H7 (cell line): ENCODE measurements around the gene FAM171A2. TPM values are rescaled to one million over a fixed set of nuclear protein-coding genes. Genes with fewer than 3 reads are reported as not detected.
"Not testable (repeated sequence)": the region's sequence is repeated elsewhere in the genome, so short reads cannot be mapped to it uniquely, and the experiment has no call there.

Source experiments
- DNase-seq: peaks from one replicate; pipeline ENCODE4 v3.0.0; 2012
- H3K27me3 ChIP-seq: 2 replicates; pipeline ENCODE4 v1.6.0; 2011; ENCODE audit warnings: mild to moderate bottlenecking, low read length; ENCODE audit not compliant: control insufficient read depth, insufficient read depth
- H3K36me3 ChIP-seq: replicated peaks from 2 replicates; pipeline ENCODE4 v1.5.1; 2011; ENCODE audit warnings: low read length; ENCODE audit not compliant: control insufficient read depth, insufficient read depth
- H3K4me3 ChIP-seq: 2 replicates; pipeline ENCODE4 v1.5.1; 2011; ENCODE audit warnings: low read depth, mild to moderate bottlenecking, control low read depth, low read length, moderate library complexity; ENCODE audit not compliant: insufficient read depth
- total RNA-seq: library from RNA; depleted of rRNA; stranded (reverse); fragments of >200 nt; shearing (Covaris generic); gene quantifications from 2 replicates; pipeline ENCODE4 v1.2.3, GENCODE V29; 2014; rRNA removed

The FAM171A2 gene
- total RNA-seq, result 23.7 and 24.1 TPM in 2 replicates

DNA sequence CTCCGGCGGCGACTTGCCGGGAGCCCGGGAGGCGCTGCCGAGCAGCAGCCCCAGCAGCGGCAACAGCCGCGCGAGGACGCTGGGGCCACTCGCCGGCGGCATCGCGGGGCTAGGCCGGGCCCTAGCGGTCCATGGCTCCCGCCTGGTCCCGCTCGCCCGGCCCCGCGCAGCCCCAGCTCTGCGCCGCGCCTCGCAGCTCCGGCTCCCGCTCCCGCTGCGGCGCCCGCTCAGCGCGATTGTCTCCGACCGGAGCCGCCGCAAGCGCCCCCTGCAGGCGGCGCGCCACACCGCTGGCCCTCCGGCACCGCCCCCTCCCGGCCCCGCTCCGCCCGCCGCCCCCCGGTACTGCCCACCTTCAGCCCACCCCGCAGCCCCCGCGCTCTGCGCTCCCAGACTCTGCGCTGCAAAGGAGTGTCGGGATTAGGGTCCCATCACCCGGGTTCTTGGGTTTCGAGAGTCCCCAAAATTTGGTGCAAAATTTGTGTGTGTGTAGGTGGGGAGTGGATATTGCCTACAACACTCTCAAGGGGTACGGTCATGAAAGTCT lies at the start of gene FAM171A2:
TSS of gene FAM171A2 (minus strand) at position 241 of the 547 bp plus-strand sequence. CDS start at position 102, 139 bp downstream.
- Histone ChIP-seq H3K27me3 (peaks cover 5% of the 10 kb centered on the region), H3K4me3 (peak within 1 kb of the TSS; percentile 74), H3K36me3 (no peaks in the 10 kb centered on the region)
- peak; percentile 98 for DNase-seq

DNA sequence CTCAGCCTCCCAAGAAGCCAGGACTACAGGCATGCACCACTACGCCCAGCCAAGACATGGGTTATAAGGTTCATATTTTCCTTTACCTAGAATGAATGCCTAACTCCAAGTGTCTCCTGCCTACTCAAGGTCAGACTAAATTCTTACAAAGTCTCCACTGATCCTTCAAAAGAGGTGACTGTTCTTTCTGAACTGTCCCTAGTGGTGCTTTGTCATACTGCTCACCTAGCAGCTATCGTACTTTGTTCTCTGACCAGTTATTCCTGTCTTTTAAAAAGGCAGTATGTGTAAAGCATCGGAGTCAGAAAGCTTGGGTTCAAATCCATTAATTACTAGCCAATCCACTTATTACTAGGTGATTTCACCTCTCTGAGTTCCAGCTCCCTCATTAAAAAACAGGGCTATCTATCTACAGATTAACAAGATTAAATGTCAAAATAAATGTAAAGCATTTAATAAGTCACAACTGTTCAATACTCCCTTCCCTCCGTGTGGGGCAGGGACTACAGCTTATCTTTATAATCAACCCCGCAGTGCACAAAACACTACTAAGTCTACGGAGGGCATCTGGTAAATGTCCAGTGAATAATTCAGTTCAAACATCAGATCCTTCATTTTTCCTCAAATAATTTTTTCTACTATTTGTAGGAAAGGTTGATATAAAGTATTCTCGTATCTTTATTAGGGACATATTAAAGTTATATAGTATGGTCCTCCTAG lies 45.8 kb upstream of the FAM171A2 start:
- no peak overlapping the region for H3K4me3 ChIP-seq
- no peaks in the 10 kb centered on the region for H3K27me3 ChIP-seq
- peaks cover 1% of the 10 kb centered on the region; the same call in 1 of the 2 replicates for H3K36me3 ChIP-seq
- DNase-seq, result no peak

DNA sequence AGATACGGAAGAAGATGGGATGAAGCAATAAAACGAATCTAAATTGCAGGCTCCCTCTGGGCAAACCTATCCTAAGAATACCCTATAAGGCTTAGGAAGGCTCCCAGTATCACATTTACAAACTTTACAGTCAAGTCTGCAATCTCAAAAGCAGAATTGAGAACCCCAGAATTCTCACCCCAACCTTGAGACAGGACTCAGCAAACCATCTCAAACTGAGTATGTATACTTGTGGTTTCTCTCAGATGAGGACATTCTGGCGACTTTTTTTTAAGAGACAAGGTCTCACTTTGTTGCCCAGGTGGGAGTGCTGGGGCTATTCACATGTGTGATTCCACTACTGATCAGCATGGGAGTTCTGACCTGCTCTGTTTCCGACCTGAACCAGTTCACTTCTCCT lies 45.1 kb upstream of the FAM171A2 start:
- Histone ChIP-seq H3K27me3 (no peaks in the 10 kb centered on the region), H3K36me3 (peaks cover 1% of the 10 kb centered on the region; the same call in 1 of the 2 replicates), H3K4me3 (no peak overlapping the region)
- DNase-seq, result no peak

DNA sequence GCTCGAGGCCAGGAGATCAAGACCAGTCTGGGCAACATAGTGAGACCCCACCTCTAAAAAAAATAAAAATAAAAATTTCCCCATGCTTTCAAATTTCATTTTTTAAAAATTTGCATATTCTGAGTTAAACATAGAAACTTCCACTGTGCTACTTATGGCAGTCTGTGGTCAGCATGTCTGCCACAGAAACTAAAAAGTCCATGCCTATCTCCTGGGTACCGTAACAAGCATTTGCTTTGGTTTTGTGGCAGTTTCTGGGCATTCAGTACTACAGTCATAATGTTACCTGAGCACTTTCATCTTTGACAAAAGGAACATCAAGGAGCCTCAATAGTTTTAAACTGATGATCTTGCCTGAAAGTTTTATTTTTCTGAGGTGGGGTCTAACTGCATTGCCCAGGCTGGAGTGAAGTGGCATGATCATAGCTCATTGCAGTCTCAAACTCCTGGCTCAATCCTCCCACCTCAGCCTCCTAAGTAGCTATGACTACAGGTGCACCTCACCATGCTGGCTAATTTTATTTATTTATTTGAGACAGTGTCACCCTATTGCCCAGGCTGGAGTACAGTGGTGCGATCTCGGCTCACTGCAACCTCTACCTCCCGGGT lies 39.0 kb upstream of the FAM171A2 start:
- Histone ChIP-seq H3K27me3 (no peaks in the 10 kb centered on the region), H3K4me3 (no peak overlapping the region), H3K36me3 (peaks cover 28% of the 10 kb centered on the region)
- no peak for DNase-seq

DNA sequence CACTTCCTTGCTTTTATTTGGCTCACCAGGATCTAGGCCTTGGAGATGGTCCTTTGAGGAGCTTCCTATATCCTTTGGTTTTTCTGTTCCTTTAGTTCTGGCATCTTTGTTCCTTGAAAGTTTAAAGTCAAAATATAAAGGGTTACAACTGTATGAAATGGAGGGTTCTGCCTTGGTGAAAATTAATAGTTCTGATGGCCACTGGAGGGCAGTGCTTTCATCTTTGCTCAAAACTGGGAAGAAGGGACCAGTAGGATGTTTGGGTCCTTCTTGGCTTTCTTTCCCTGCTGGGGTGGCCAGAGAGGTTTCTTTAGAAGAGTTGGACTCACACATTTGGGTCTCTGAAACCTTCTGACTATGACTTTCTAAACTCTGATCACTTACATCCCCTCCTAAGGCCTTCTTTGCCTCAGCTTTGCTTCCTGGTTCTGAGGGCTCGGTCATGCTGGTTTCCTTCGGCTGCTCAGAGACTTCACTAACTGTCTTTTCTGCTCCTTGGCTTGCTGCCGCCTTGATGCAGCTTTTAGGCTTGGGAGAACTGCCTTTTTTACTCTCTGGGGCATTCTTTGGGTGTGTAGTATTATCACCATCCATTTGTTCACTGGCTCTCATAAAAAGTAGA lies 36.7 kb upstream of the FAM171A2 start:
- no peak overlapping the region for H3K4me3 ChIP-seq
- H3K36me3 ChIP-seq, result peaks cover 34% of the 10 kb centered on the region
- no peaks in the 10 kb centered on the region for H3K27me3 ChIP-seq
- DNase-seq, result peak; percentile 48

DNA sequence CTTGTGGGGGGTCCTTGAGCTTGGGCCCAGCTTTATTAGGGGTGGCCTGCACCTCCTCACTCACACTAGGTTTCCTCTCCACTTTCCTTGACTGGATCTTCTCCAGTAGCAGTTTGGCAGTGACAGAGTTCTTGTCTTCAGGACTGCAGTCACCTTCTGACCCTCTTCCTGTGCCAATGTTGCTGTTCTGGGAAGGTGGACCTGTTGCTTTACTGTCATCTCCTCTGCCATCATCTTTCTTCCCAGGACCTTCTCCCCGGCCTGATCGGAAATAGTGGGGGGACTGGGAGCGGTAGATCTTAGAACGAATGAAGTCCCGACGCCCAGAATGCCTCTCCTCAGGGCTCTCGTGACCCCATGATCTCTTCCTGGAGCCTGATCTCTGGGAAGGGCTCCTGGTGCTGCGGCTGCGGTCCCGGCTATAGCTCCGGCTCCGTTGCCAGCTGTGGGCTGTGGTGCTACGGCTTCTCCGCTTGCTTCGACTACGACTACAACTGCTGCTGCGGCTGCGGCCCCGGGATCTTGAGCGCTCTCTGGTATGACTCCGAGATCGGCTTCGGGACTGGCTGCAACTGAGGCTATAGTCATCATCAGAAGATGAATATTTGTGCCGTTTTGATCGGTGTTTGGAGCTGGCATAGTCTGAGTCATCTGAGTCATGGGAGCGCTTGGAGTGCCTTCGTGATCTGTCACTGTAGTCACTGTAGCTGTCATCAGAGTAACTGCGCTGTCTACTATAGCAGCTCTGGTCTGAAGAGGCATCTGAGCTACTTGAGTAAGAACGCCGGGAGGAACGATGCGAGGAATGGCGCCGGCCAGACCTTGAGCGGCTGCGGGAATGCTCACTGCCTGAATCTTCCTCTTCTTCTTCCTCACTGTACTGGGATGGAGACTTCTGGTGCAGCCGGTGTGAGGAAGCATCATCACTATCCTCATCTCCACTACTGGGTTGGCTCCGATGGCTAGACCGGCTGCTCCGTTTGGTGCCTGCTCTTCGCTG lies 35.3 kb upstream of the FAM171A2 start:
- no peaks in the 10 kb centered on the region for H3K27me3 ChIP-seq
- no peak for DNase-seq

DNA sequence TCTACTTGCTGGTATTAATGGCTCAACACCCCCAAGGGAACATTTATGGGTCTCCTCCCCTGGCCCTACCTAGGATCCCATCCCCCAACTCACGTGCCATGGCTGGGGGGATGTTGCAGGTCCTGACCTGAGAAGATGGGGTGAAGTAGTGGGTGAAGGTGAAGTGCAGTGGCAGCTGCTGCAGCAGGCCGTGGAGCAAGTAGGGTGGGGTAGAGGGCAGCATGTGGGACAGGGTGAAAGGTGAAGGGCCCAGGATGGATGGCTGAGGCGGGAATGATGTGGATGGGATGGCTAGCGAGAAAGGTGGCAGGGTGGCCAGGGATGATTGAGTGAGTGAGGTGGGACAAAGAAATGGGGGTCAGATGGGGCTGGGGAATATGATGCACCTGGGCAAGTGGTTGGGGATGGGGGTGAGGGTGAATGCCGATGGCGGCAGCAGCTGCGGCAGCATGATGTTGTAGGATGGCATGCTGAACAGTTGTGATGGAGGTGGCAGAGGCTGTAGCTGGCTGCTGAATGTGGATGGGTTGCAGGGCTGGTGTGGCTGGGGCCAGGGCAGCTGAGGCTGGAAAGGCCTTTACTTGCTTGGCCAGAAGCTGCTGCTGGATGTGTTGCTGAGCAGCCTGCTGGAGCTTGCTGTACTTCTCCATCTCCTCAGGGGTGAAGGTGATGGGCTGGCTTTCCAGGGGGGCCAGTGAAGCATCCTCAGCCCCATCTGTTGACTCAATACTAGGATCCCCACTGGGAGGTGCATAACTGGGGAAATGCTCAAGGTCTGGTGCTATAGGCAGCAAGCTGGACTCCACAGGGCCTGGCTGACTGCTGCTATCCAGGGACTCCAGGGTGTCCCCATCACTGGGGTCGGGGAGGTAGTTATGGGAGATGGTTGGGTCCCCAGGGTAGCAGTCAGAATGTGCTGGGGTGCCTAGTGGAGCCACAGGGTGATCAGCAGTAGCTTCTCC lies 34.1 kb upstream of the FAM171A2 start:
- no peak overlapping the region for H3K4me3 ChIP-seq
- DNase-seq, result no peak
- no peaks in the 10 kb centered on the region for H3K27me3 ChIP-seq
- H3K36me3 ChIP-seq, result peaks cover 33% of the 10 kb centered on the region

More for the DNA sequence above, 35.3 kb upstream of the FAM171A2 start:
- Histone ChIP-seq H3K36me3 (peaks cover 33% of the 10 kb centered on the region), H3K4me3 (no peak overlapping the region)

DNA sequence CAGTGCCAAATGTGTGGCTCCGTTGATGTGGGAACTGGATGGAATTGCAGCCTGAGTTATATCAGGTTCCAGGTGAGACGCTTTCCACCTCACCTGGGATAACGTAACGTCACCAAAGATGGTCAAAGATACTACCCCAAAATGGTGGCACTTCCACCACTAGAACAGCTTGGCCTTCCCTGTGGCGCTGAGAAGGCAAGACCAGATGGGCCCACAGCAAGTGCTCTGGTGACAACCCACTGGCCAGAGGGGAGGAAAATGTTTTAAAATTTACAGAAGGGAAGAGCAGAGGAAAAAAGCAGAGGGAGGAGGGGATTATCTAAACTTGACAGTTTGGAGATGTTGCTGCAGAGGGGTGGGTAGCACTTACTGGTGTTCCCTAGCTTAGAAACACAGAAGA lies 33.3 kb upstream of the FAM171A2 start:
- no peak for DNase-seq
- Histone ChIP-seq H3K27me3 (no peaks in the 10 kb centered on the region), H3K36me3 (peaks cover 33% of the 10 kb centered on the region), H3K4me3 (no peak overlapping the region)

DNA sequence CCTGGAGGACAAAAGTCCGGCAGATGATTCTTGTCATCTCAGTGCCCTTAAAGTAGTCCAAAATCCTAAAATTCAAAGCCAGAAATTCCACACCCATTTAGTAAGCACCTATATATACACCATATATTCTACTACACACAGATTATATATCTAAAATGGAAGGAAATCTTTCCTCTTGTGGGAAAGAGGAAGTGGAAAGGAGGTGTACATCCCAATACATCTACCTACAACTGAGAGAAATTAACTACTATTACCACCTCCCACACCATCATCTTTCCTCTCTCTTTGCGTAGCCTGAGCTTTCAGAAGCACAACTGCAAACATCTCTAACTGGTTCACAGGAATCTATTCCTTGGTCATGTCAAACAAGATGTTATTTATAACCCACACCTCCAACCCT lies 31.2 kb upstream of the FAM171A2 start:
- no peak overlapping the region for H3K4me3 ChIP-seq
- DNase-seq, result no peak
- H3K27me3 ChIP-seq, result no peaks in the 10 kb centered on the region
- H3K36me3 ChIP-seq, result peaks cover 19% of the 10 kb centered on the region

DNA sequence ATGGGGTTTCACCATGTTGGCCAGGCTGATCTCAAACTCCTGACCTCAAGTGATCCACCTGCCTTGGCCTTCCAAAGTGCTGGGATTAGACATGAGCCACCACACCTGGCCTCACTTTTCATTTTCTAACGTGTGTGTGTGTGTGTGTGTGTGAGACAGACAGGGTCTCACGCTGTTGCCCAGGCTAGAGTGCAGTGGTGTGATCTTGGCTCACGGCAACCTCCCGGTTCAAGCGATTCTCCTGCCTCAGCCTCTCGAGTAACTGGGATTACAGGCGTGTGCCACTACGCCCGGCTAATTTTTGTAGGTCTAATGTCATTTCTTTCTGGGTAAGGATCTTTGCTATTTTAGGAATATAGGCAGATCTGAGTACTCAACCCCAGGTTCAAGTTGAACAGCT lies 30.5 kb upstream of the FAM171A2 start:
- H3K36me3 ChIP-seq, result peaks cover 15% of the 10 kb centered on the region
- DNase-seq, H3K4me3 ChIP-seq, H3K27me3 ChIP-seq: not testable (repeated sequence)

DNA sequence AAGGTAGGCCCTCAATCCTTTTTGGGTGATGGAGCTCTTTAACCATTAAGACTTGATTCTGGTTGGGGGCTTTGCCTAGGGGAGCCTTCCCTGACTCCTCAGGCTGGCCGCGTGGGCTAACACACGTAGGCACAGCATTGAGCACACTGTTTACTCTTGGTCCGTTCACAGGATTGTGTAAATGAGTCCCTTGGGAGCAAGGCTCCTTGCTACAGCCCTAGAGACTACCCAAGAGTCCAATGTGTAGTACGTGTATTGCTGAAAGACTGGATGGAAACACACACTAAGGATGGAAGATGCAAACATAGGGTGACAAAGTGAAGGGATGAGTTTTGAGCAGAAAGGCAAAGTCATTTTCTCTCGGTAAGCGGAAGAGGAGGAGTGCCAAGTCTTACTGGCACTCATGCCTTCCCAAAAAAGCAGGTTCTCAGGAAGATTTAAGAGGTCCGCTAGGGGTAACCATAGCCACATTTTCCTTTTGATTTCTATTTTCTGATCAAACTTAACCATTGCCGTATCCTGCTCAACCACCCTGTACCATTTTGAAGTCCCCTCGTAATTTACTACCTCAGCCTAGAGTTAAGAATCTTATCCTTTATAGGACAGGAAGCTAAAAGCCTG lies 26.7 kb upstream of the FAM171A2 start:
- H3K27me3 ChIP-seq, result peaks cover 15% of the 10 kb centered on the region
- no peak for DNase-seq
- H3K36me3 ChIP-seq, result no peaks in the 10 kb centered on the region
- H3K4me3 ChIP-seq, result no peak overlapping the region

DNA sequence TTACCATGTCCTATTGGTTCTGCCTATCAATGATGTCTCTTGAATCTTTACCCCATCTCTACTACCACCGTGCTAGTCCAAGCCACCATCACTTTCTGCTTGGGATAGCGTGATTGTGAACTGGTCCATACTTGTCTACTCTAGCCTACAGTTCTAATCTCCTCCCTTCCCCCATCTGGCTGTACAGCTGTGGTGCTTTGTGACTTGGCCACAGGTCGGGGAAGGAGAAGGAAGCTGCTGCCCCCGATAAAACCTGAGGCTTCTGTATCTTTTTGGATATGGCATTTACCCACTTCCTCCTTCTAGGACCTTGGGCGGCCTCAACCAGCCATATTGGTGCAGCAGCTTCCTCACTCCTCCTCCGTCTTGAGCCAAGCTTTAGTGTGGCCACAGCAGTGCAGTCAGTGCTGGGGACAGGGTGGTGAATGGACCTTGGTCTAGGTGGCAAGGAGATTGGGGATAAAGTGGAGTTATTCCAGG lies 26.1 kb upstream of the FAM171A2 start:
- Histone ChIP-seq H3K4me3 (no peak overlapping the region), H3K36me3 (no peaks in the 10 kb centered on the region), H3K27me3 (peaks cover 19% of the 10 kb centered on the region)
- no peak for DNase-seq

DNA sequence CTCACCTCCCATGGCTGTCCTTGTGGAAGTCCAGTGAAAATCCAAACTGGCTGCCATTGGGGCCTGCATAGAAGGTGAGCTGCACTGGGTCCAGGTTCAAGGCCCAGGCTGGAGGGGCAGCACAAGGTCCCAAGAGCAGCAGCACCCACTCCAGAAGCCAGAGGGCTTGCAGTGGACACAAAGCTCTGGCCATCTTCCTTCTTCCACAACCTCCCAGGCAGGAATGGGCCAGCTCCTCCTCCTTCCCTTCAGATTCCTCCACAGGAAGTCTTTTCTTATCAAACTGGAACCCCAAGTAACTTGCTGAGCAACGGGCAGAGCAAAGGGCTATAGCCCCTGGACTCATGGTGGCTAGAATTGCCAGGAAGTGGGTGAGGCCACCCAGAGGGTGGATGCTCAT lies 25.6 kb upstream of the FAM171A2 start, which contains the start of gene ITGA2B:
TSS of gene ITGA2B (minus strand) at position 369 of the 400 bp plus-strand sequence. CDS start at position 193, 176 bp downstream.
- H3K4me3 ChIP-seq, result no peak within 1 kb of the TSS

More for the DNA sequence above, 25.6 kb upstream of the FAM171A2 start, which contains the start of gene ITGA2B:
- peaks cover 23% of the 10 kb centered on the region for H3K27me3 ChIP-seq
- H3K36me3 ChIP-seq, result no peaks in the 10 kb centered on the region
- no peak for DNase-seq
